ENCODE measurements around the gene IKZF1. TPM values are rescaled to one million over a fixed set of nuclear protein-coding genes. Genes with fewer than 3 reads are reported as not detected.

IKZF1 gene
- total and polyA plus RNA-seq, 2 of the 13 experiments (the other 11 are each of a cell fraction or from before 2014, with no cell fraction given): not detected

DNA sequence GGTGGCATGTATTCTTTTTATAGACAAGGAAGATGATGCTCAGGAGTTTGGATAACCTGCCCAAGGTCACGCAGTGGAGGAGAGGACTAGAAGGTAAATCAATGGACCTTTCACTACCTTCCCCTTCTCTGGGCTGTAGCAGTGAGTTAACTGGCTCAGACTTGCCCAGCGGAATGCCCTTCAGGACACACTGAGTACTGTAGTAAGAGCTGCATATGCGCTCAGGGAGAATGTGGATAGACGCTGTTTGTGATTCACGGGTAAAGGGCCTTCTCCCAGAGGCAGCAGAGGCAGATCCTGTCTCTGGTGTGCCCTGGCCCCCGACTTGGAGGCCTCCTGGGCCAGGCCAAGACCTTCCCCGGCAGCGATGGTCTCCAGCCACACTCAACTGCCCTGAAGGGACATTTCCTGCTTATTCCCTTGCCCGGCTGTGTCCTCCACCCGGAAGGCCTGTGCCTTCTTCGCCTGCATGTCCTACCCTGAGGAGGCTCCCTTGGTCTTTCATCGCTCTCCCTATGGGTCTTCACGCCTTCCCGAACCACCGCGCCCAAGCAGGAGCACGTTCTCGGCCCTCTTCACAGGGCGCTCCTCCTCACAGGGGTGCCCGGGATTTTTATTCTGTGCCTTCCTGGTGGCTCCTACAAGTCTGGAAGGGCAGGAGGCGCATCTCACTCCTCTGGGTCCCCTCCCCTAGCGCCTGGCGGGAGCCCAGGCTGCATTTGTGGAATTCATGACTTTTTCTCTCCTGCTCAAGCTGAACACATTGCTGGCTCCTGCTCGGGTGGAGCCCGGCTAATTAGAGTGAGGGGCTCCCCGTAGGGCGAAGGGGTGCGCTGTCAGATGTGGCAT lies 1.8 kb upstream of the IKZF1 start:
- H3K4me1 ChIP-seq (ENCODE audit: insufficient read depth, low read length): no peaks in the 10 kb centered on the region
- FAIRE-seq (no peak), ATAC-seq (peak; percentile 60; the same call in 2 of the 3 replicates), DNase-seq (ENCODE audit: low spot score) (no peak)
- BruUV-seq (replicated peaks): no TSS peak
- H4K20me1 ChIP-seq (ENCODE audit: insufficient read depth, low read length): no peaks in the 10 kb centered on the region
- intact Hi-C loops (cut with micrococcal nuclease; ENCODE audit: unreplicated experiment) (no loop called here), in situ Hi-C loops (cut with HindIII; ENCODE audit: extremely low pct_ligation_motif_present, low pct_unique_long_range_greater_than_20kb) (no loop called here)
- H3K36me3 ChIP-seq (replicated peaks in 1 of 2; ENCODE audit: control insufficient read depth in 1 of 2, insufficient read depth in 2 of 2, low read length in 2 of 2): no peaks in the 10 kb centered on the region
- CTCF ChIA-PET (ENCODE audit: low intra/inter-chr PET ratio, low total read pairs): no interaction called here
- no peak overlapping the region for H3K27ac ChIP-seq (ENCODE audit: extremely low read length, insufficient read depth, low read length)
- H3K27me3 ChIP-seq (ENCODE audit: control insufficient read depth in 1 of 2, insufficient read depth in 2 of 2, low read length in 2 of 2): peaks cover 5 to 34% of the 10 kb centered on the region in 2 experiments; a peak in 4 of 5 replicates
- H3K4me3 ChIP-seq (replicated peaks in 1 of 3; ENCODE audit: insufficient read depth in 1 of 3, low read depth in 2 of 3, low read length in 3 of 3): no peak overlapping the region
- WGBS (ENCODE audit: low lambda C conversion rate): 55% methylated on average over 25 of the region's 28 CpGs
- H3K9ac ChIP-seq (ENCODE audit: insufficient read depth, low read depth, low read length): no peak overlapping the region
- H3K9me3 ChIP-seq (ENCODE audit: low read length): no peaks in the 10 kb centered on the region
- POLR2A ChIA-PET: no interaction called here
- no peak overlapping the region for H3K4me2 ChIP-seq (ENCODE audit: low read depth, low read length)
- H2AFZ ChIP-seq (ENCODE audit: low read length): no peak overlapping the region
- H3K79me2 ChIP-seq (ENCODE audit: insufficient read depth, low read length): no peaks in the 10 kb centered on the region
- TF ChIP-seq, protein P1, sequence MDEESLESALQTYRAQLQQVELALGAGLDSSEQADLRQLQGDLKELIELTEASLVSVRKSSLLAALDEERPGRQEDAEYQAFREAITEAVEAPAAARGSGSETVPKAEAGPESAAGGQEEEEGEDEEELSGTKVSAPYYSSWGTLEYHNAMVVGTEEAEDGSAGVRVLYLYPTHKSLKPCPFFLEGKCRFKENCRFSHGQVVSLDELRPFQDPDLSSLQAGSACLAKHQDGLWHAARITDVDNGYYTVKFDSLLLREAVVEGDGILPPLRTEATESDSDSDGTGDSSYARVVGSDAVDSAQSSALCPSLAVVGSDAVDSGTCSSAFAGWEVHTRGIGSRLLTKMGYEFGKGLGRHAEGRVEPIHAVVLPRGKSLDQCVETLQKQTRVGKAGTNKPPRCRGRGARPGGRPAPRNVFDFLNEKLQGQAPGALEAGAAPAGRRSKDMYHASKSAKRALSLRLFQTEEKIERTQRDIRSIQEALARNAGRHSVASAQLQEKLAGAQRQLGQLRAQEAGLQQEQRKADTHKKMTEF (CRISPR knock-in tag; IDR thresholded peaks at IDR 0.05): no peak
- TF ChIP-seq TRIM24 (CRISPR knock-in tag; IDR thresholded peaks at IDR 0.05) (no peak), SIN3B (IDR thresholded peaks at IDR 0.05; ENCODE audit: low read length) (no peak), JUNB (CRISPR knock-in tag; IDR thresholded peaks at IDR 0.05; ENCODE audit: borderline replicate concordance) (no peak), ZZZ3 (CRISPR knock-in tag; IDR thresholded peaks at IDR 0.05; ENCODE audit: borderline replicate concordance) (no peak), JDP2 (CRISPR knock-in tag; IDR thresholded peaks at IDR 0.05; ENCODE audit: borderline replicate concordance) (no peak), ZNF260 (CRISPR knock-in tag; IDR thresholded peaks at IDR 0.05; ENCODE audit: borderline replicate concordance, low read depth) (no peak), KDM2A (CRISPR knock-in tag; IDR thresholded peaks at IDR 0.05; ENCODE audit: borderline replicate concordance, low read depth) (no peak), ZNF616 (CRISPR knock-in tag; IDR thresholded peaks at IDR 0.05; ENCODE audit: low read depth) (no peak), KAT8 (CRISPR knock-in tag; IDR thresholded peaks at IDR 0.05) (no peak)
- TF ChIP-seq, protein P2, sequence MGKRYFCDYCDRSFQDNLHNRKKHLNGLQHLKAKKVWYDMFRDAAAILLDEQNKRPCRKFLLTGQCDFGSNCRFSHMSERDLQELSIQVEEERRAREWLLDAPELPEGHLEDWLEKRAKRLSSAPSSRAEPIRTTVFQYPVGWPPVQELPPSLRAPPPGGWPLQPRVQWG (CRISPR knock-in tag; IDR thresholded peaks at IDR 0.05; ENCODE audit: borderline replicate concordance, low read depth): no peak
- TF ChIP-seq, protein P3, sequence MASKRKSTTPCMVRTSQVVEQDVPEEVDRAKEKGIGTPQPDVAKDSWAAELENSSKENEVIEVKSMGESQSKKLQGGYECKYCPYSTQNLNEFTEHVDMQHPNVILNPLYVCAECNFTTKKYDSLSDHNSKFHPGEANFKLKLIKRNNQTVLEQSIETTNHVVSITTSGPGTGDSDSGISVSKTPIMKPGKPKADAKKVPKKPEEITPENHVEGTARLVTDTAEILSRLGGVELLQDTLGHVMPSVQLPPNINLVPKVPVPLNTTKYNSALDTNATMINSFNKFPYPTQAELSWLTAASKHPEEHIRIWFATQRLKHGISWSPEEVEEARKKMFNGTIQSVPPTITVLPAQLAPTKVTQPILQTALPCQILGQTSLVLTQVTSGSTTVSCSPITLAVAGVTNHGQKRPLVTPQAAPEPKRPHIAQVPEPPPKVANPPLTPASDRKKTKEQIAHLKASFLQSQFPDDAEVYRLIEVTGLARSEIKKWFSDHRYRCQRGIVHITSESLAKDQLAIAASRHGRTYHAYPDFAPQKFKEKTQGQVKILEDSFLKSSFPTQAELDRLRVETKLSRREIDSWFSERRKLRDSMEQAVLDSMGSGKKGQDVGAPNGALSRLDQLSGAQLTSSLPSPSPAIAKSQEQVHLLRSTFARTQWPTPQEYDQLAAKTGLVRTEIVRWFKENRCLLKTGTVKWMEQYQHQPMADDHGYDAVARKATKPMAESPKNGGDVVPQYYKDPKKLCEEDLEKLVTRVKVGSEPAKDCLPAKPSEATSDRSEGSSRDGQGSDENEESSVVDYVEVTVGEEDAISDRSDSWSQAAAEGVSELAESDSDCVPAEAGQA (IDR thresholded peaks at IDR 0.05; ENCODE audit: low read depth): no peak
- TF ChIP-seq, protein P3 (CRISPR knock-in tag; IDR thresholded peaks at IDR 0.05; ENCODE audit: borderline replicate concordance): no peak
- TF ChIP-seq, protein P4, sequence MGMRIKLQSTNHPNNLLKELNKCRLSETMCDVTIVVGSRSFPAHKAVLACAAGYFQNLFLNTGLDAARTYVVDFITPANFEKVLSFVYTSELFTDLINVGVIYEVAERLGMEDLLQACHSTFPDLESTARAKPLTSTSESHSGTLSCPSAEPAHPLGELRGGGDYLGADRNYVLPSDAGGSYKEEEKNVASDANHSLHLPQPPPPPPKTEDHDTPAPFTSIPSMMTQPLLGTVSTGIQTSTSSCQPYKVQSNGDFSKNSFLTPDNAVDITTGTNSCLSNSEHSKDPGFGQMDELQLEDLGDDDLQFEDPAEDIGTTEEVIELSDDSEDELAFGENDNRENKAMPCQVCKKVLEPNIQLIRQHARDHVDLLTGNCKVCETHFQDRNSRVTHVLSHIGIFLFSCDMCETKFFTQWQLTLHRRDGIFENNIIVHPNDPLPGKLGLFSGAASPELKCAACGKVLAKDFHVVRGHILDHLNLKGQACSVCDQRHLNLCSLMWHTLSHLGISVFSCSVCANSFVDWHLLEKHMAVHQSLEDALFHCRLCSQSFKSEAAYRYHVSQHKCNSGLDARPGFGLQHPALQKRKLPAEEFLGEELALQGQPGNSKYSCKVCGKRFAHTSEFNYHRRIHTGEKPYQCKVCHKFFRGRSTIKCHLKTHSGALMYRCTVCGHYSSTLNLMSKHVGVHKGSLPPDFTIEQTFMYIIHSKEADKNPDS (CRISPR knock-in tag; IDR thresholded peaks at IDR 0.05): no peak
